ENCODE data around the gene KDM2B.
"Not testable (repeated sequence)": the region's sequence is repeated elsewhere in the genome, so short reads cannot be mapped to it uniquely, and the experiment has no call there.

The KDM2B gene

GRCh38 chr12:121427556-121428050 is 153.2 kb downstream of the KDM2B start:
- no peak for DNase-seq (ENCODE audit: low spot score)

- DNase-seq (ENCODE audit: low spot score) = no peak
These were observed 156.2 kb downstream of the KDM2B start for GRCh38 chr12:121424624-121424975.

- no peak for DNase-seq (ENCODE audit: low spot score)
These were observed 156.9 kb downstream of the KDM2B start for GRCh38 chr12:121423682-121424623.

- DNase-seq (ENCODE audit: low spot score) = no peak
These were observed 157.6 kb downstream of the KDM2B start for GRCh38 chr12:121423253-121423652.

- no peak for DNase-seq (ENCODE audit: low spot score)
These were observed 160.7 kb downstream of the KDM2B start for GRCh38 chr12:121420109-121420508.

- DNase-seq (ENCODE audit: low spot score) = no peak
These were observed 163.0 kb downstream of the KDM2B start for GRCh38 chr12:121417847-121418246.

- no peak for DNase-seq (ENCODE audit: low spot score)
These were observed 166.9 kb downstream of the KDM2B start for GRCh38 chr12:121413917-121414316.

GRCh38 chr12:121405211-121405610 is 175.6 kb downstream of the KDM2B start:
- DNase-seq (ENCODE audit: low spot score) = no peak

GRCh38 chr12:121404734-121405133 is 176.1 kb downstream of the KDM2B start:
- DNase-seq (ENCODE audit: low spot score) = no peak

GRCh38 chr12:121403721-121404120 is 177.1 kb downstream of the KDM2B start:
- no peak for DNase-seq (ENCODE audit: low spot score)

- peak; percentile 61 for DNase-seq (ENCODE audit: low spot score)
These were observed 180.3 kb downstream of the KDM2B start for GRCh38 chr12:121400332-121401139.

- peak; percentile 99 for DNase-seq (ENCODE audit: low spot score)
These were observed 181.2 kb downstream of the KDM2B start, which contains the start of gene RNF34 for GRCh38 chr12:121399391-121400331. TSS of gene RNF34 (plus strand) at chr12:121400118. CDS start at chr12:121400213, 95 bp downstream.

- DNase-seq (ENCODE audit: low spot score) = no peak
These were observed 182.5 kb downstream of the KDM2B start for GRCh38 chr12:121398355-121398754.

- no peak for DNase-seq (ENCODE audit: low spot score)
These were observed 183.3 kb downstream of the KDM2B start for GRCh38 chr12:121397521-121397920.

GRCh38 chr12:121392325-121392716 is 188.5 kb downstream of the KDM2B start:
- no peak for DNase-seq (ENCODE audit: low spot score)

GRCh38 chr12:121391619-121392324 is 189.1 kb downstream of the KDM2B start:
- DNase-seq (ENCODE audit: low spot score) = peak; percentile 15

GRCh38 chr12:121390856-121391255 is 190.0 kb downstream of the KDM2B start:
- no peak for DNase-seq (ENCODE audit: low spot score)

GRCh38 chr12:121388421-121388981 is 192.3 kb downstream of the KDM2B start:
- DNase-seq (ENCODE audit: low spot score) = no peak

GRCh38 chr12:121384891-121385290 is 195.9 kb downstream of the KDM2B start:
- DNase-seq (ENCODE audit: low spot score) = not testable (repeated sequence)

GRCh38 chr12:121383601-121384021 is 197.2 kb downstream of the KDM2B start:
- no peak for DNase-seq (ENCODE audit: low spot score)
